ENCODE measurements around the gene SMG6. TPM values are rescaled to one million over a fixed set of nuclear protein-coding genes. Genes with fewer than 3 reads are reported as not detected.

The SMG6 gene
- total and polyA plus RNA-seq, 2 of the 8 experiments (the other 6 are each of a cell fraction or from before 2014, with no cell fraction given), result 18.5 to 25.2 TPM

DNA sequence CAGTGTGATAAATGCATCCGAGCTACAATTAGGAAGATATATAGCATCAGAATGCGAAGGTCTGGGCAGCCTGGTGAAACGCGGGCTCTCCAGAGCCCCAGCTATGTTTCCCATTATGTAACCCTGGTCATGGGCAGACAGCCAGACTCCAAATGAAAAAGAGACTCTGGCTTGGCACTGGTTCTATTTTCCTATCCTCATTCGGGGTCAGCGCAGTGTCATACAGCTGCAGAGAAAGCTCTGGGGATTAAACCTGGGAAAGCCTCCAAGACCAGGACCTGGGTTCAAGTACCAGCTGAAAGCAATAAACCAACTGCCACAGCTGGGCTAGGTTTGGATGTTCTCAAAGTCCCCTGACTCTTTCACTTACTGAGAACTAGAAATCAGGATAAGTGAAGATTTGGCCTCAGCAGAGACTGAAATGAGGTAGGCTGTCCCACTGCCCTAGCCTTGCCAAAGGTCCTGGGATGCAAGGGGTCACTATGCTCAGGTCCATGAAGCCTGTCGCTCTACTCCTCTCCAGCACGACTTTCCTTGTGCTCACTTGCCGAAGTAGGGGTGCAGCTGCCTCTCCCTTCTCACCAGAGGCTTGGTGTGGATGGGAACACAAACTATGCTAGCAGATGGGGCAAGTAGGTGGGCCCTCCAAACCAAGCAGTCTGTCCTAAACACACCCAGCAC, 123.8 kb downstream of the SMG6 start:
- no peak overlapping the region for H3K27ac ChIP-seq (ENCODE audit: low read depth, low read length)
- no peak for TF ChIP-seq RBBP5 (IDR thresholded peaks at IDR 0.05; ENCODE audit: borderline replicate concordance, low read depth, low read length)
- TF ChIP-seq RNF2 (IDR thresholded peaks at IDR 0.05; ENCODE audit: borderline replicate concordance, low read depth, low read length, missing control alignments, poor library complexity, severe bottlenecking), result no peak
- TF ChIP-seq E2F6 (IDR thresholded peaks at IDR 0.05), result no peak
- no peak for TF ChIP-seq CEBPB (IDR thresholded peaks at IDR 0.05; ENCODE audit: low read depth, low read length)
- no peak for TF ChIP-seq SIRT6 (IDR thresholded peaks at IDR 0.05; ENCODE audit: low read length)
- H3K56ac ChIP-seq (replicated peaks; ENCODE audit: insufficient read length, low read depth, low read length), result no peak overlapping the region
- H3K9me3 ChIP-seq (ENCODE audit: insufficient read depth in 2 of 2, low read depth in 1 of 2, low read length in 1 of 2), result no peaks in the 10 kb centered on the region
- no peak for DNase-seq (ENCODE audit: low read depth in 1 of 2, low spot score in 2 of 2)
- no peak for FAIRE-seq
- no peak overlapping the region for H2BK15ac ChIP-seq (ENCODE audit: low read length)
- H3K4ac ChIP-seq (replicated peaks; ENCODE audit: insufficient read length, low read depth, low read length), result no peak overlapping the region
- WGBS, 2 experiments (ENCODE audit: extremely low coverage in 1 of 2, insufficient coverage in 1 of 2, insufficient read length in 1 of 2, insufficient replicate concordance in 2 of 2, low coverage in 1 of 2, low lambda C conversion rate in 2 of 2, missing lambda C conversion rate in 1 of 2), result 92% methylated on average over 9 of the region's 9 CpGs; no CpG with 5 or more reads in 1 of the 2 experiments
- no peak overlapping the region for H3K4me3 ChIP-seq (ENCODE audit: extremely low read depth in 1 of 4, insufficient read depth in 2 of 4, low read depth in 3 of 4, low read length in 4 of 4)
- H2AK5ac ChIP-seq (ENCODE audit: low read depth, low read length), result no peak overlapping the region
- no peaks in the 10 kb centered on the region; the same call in 1 of the 2 replicates for H3K79me1 ChIP-seq (ENCODE audit: low read depth, low read length)
- no peaks in the 10 kb centered on the region for H3K27me3 ChIP-seq (replicated peaks in 1 of 4; ENCODE audit: control insufficient read depth in 3 of 4, extremely low read depth in 1 of 4, insufficient read depth in 3 of 4, low read length in 3 of 4)
- no peak overlapping the region for H3K4me2 ChIP-seq (ENCODE audit: insufficient read depth in 1 of 2, low read depth in 2 of 2, low read length in 2 of 2)
- H4K20me1 ChIP-seq (replicated peaks in 1 of 2; ENCODE audit: control insufficient read depth in 1 of 2, insufficient read depth in 2 of 2, low read length in 2 of 2), result peaks cover 0 to 3% of the 10 kb centered on the region in 2 experiments
- no peak overlapping the region for H4K91ac ChIP-seq (replicated peaks; ENCODE audit: insufficient read length, low read length)
- no peak overlapping the region for H2AFZ ChIP-seq (ENCODE audit: low read length)
- H2BK120ac ChIP-seq (replicated peaks; ENCODE audit: low read depth, low read length), result no peak overlapping the region
- no peak overlapping the region for H3K9ac ChIP-seq (replicated peaks in 1 of 4; ENCODE audit: extremely low read depth in 1 of 4, low read depth in 3 of 4, low read length in 3 of 4)
- H3K14ac ChIP-seq (ENCODE audit: insufficient read length), result no peak overlapping the region
- H3K79me2 ChIP-seq (ENCODE audit: control insufficient read depth in 1 of 2, insufficient read depth in 2 of 2, low read length in 2 of 2), result no peaks in the 10 kb centered on the region
- no peak overlapping the region for H4K5ac ChIP-seq (ENCODE audit: insufficient read length, low read depth, low read length)
- H3K18ac ChIP-seq (ENCODE audit: extremely low read depth, low read length), result no peak overlapping the region
- no peak overlapping the region for H2BK5ac ChIP-seq (ENCODE audit: low read depth, low read length)
- H3K23ac ChIP-seq (ENCODE audit: insufficient read length), result no peak overlapping the region
- H3K36me3 ChIP-seq (ENCODE audit: control insufficient read depth in 2 of 4, insufficient read depth in 4 of 4, low read length in 3 of 4), result peaks cover 0 to 2% (median 0%) of the 10 kb centered on the region in 4 experiments; a peak in 2 of 8 replicates
- CTCF ChIA-PET (ENCODE audit: partially characterized antibody), result interaction anchor here (0.7 to 2.4 kb wide), 12 partner anchors 11 to 125 kb away, joined by 3 to 9 read pairs (median 3); no protein-coding TSS in a partner anchor
- H3K23me2 ChIP-seq (ENCODE audit: low read depth, low read length), result no peaks in the 10 kb centered on the region; the same call in 1 of the 2 replicates
- no peak overlapping the region for H4K8ac ChIP-seq (ENCODE audit: extremely low read depth, insufficient read depth, low read length)
- H2BK20ac ChIP-seq (ENCODE audit: low read length), result no peak overlapping the region
- POLR2A ChIA-PET (ENCODE audit: partially characterized antibody), result interaction anchor here (1.4 to 1.8 kb wide), 2 partner anchors 14 to 123 kb away, joined by 3 to 4 read pairs; no protein-coding TSS in a partner anchor
- H3K4me1 ChIP-seq (replicated peaks in 1 of 4; ENCODE audit: control insufficient read depth in 3 of 4, insufficient read depth in 4 of 4, low read length in 3 of 4), result peaks cover 0 to 7% (median 2%) of the 10 kb centered on the region in 4 experiments; a peak in 3 of 7 replicates
- H2BK12ac ChIP-seq (ENCODE audit: low read depth, low read length), result no peak overlapping the region
